ENCODE data around the gene SPAST. TPM values are rescaled to one million over a fixed set of nuclear protein-coding genes. Genes with fewer than 3 reads are reported as not detected.

The SPAST gene
- total RNA-seq, 6 experiments from 2014 or later = 11.6 to 13.6 (median 13.3) TPM

GRCh38 chr2:32064021-32064601 lies 755 bp downstream of the SPAST start:
- Mint-ChIP-seq H3K36me3 (ENCODE audit: low read depth) (no peaks in the 10 kb centered on the region), H3K27ac (peak overlapping the region; percentile 75), H3K9me3 (no peaks in the 10 kb centered on the region), H3K27me3 (ENCODE audit: insufficient read depth) (no peaks in the 10 kb centered on the region; the same call in 1 of the 2 replicates), H3K4me1 (ENCODE audit: low read depth) (peaks cover 18% of the 10 kb centered on the region), H3K4me3 (peak overlapping the region; percentile 100)
- no peak for DNase-seq
- no peak for TF ChIP-seq CTCF (IDR thresholded peaks at IDR 0.05)

- DNase-seq = no peak
- Mint-ChIP-seq H3K27ac (peak overlapping the region; percentile 75; the same call in 1 of the 2 replicates), H3K27me3 (ENCODE audit: insufficient read depth) (no peaks in the 10 kb centered on the region; the same call in 1 of the 2 replicates), H3K4me3 (peak overlapping the region; percentile 100), H3K36me3 (ENCODE audit: low read depth) (no peaks in the 10 kb centered on the region), H3K4me1 (ENCODE audit: low read depth) (peaks cover 18% of the 10 kb centered on the region), H3K9me3 (no peaks in the 10 kb centered on the region)
- no peak for TF ChIP-seq CTCF (IDR thresholded peaks at IDR 0.05)
Measured at GRCh38 chr2:32064713-32065112, 1.4 kb downstream of the SPAST start.

GRCh38 chr2:32067549-32067948 lies 4.2 kb downstream of the SPAST start:
- H3K4me3 Mint-ChIP-seq = no peak overlapping the region
- no peaks in the 10 kb centered on the region; the same call in 1 of the 2 replicates for H3K27me3 Mint-ChIP-seq (ENCODE audit: insufficient read depth)

GRCh38 chr2:32074134-32074506 lies 10.8 kb downstream of the SPAST start:
- H3K27ac Mint-ChIP-seq = no peak overlapping the region
- TF ChIP-seq CTCF (IDR thresholded peaks at IDR 0.05) = no peak
- H3K4me1 Mint-ChIP-seq (ENCODE audit: low read depth) = no peaks in the 10 kb centered on the region
- no peaks in the 10 kb centered on the region for H3K27me3 Mint-ChIP-seq (ENCODE audit: insufficient read depth)
- no peaks in the 10 kb centered on the region for H3K9me3 Mint-ChIP-seq
- H3K36me3 Mint-ChIP-seq (ENCODE audit: low read depth) = no peaks in the 10 kb centered on the region
- no peak for DNase-seq
- H3K4me3 Mint-ChIP-seq = no peak overlapping the region

More at GRCh38 chr2:32067549-32067948, 4.2 kb downstream of the SPAST start:
- Mint-ChIP-seq H3K4me1 (ENCODE audit: low read depth) (peaks cover 11% of the 10 kb centered on the region), H3K36me3 (ENCODE audit: low read depth) (no peaks in the 10 kb centered on the region), H3K9me3 (no peaks in the 10 kb centered on the region), H3K27ac (no peak overlapping the region)
- no peak for DNase-seq
- TF ChIP-seq CTCF (IDR thresholded peaks at IDR 0.05) = no peak

- H3K36me3 Mint-ChIP-seq (ENCODE audit: low read depth) = peaks cover 2% of the 10 kb centered on the region; the same call in 1 of the 2 replicates
- H3K9me3 Mint-ChIP-seq = no peaks in the 10 kb centered on the region
- no peaks in the 10 kb centered on the region for H3K4me1 Mint-ChIP-seq (ENCODE audit: low read depth)
- H3K4me3 Mint-ChIP-seq = no peak overlapping the region
- no peaks in the 10 kb centered on the region for H3K27me3 Mint-ChIP-seq (ENCODE audit: insufficient read depth)
- no peak overlapping the region for H3K27ac Mint-ChIP-seq
- TF ChIP-seq CTCF (IDR thresholded peaks at IDR 0.05) = no peak
- no peak for DNase-seq
Measured at GRCh38 chr2:32095671-32096070, 32.3 kb downstream of the SPAST start.
